HPDE6-E6E7 (cell line): ENCODE results near the gene AIFM1.

Experiments used
- DNase-seq: peaks from one replicate; pipeline ENCODE4 v3.0.0; 2011; ENCODE audit warnings: missing footprints; ENCODE audit errors: extremely low spot score

The AIFM1 gene

DNA sequence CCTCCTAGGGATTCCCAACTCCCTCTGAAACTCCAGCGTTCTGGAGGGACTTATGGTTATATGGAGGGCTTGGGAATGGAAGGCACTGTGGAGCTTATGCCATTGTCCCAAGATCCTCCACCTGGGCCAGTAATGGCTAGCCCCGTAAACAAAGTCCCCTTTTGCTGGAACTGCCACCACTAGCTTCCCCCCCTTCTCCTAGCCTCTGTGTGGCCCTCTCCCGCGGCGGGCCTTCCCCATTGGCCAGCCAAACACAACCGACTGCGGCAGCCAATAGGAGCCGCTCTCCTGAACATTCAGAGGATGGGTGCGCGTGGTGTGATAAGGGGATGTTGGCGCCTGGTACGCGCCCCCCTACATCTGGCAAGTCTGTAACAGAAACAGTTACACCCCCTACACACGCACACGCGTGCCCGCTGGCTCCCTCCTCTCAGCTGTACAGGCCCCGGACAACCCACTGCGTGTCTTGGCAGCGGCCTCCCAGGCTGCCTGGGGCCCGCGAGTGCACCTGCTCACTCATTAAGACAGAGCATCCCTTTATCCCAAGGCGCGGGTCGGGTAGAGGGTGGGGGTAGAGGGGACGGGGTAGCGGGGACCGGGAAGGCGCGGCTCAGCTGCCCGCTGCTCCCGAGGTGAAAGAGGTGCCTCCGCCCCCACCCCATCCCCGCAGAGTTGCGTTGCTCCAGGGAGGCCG lies 5.3 kb upstream of the AIFM1 start:
- no peak for DNase-seq

DNA sequence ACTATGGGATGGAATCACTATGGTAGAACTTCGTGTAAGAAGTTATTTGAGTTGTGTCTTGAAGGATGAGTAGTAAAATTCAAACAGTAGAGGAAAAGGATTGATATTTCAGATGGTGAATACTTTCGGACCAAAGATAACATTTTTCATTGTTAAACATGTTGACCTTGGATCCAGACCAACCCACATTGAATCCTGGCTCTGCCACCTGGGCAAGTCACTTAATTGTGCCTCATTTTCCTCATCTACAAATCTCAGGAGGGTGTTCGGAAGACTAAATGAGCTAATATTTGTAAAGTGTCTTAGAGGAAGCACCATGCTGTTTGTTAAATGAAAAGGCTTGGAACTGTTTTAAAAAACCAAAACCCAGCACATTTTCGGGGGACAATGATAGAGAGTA lies 1.4 kb upstream of the AIFM1 start:
- no peak for DNase-seq

DNA sequence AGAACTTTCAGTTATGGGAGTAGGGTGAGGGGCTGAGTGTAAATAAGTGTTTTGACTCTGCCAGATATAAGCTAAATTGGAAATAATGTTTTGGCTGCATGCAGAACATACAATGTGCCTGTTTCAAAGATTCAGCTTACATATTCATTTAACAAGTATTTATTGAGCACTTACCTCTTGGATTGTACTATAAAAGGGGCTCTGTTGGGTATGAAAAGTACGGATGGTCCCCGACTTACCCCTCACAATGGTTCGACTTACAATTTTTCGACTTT lies 799 bp upstream of the AIFM1 start:
- DNase-seq: no peak

DNA sequence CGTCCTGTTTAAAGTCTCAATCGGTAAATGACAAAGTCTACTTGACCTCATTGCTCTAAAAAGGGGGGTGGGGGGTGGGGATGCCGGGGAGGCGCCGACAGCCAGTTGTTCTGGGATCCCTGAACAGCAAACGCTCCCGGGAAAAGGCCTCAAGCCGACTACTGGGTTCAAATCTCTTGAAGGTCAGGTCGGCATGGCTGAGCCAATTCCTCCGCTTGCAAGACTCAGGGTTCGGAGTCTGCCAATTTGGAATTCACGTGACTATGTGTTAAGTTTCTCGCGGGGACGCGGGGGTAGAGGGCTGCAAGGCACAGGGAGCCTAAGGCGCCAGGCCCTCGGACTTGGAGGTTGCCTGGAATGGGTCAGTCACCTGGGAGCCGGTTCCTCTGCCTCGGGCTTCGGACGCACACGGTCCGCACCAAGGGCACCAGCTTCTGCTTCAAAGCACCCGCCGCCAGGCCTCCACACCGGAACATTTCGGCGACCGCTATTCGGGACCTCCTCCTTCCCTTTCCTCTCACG lies 399 bp downstream of the AIFM1 start:
- no peak for DNase-seq

DNA sequence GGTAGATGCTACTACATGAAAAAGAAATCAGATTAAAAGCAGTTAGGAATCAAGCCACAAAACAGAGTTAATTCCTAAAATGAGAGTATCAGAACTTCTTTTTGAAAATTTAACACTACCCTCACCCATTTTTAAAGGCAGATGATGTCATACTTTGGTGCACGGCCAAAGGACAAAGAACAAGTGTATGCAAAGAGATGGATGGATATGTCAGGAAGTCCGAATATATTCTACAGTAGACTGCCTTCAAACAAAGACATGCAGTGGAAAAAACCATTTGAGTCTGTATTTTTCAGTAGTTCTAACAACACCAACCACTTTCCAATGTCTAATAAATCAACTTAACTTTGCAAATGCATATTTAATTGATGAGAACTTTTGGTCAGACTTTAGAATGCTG lies 2.2 kb downstream of the AIFM1 start:
- DNase-seq: no peak

DNA sequence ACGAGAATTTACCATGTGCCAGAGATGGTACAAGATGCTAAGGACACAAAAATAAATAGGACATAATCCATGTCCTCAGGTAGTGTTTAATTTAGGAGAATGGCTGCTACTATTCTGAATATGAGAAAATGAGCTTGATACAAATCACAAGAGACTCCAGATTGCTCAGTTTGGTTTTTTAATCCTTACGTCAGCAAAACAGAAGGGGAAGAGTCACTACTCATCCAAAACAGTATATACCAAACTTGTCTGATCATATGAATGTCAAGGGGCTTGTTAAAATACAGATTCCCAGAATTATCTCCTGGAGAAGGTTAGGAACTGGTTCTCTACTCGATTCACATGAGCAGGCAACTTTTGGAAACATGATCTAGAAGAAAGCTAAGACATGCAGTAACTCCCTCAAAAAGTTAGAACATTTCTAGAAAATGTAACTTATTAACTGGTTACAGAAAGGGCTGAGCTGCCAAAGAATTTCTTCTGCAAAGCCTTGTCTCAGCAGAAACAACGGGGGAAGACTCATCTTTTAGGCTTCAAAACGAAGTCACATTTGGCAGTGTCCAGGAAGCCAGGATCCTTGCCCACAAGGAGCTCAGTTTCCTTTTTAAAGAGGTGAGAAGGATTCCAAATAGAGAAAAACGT lies 3.4 kb downstream of the AIFM1 start:
- no peak for DNase-seq

DNA sequence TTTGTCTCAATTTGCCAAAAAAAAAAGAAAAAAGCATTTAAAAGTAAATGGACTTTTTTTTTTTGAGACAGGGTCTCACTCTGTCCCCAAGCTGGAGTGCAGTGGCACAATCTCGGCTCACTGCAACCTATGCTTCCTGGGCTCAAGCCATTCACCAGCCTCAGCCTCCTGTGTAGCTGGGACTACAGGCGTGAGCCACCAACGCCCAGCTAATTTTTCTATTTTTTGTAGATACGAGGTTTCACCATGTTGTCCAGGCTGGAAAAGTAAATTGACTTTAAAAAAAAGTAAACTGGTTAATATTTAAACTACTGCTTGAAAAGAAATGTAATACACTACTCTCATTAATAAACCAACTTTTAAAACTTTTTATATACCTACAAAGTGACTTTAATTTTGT lies 5.9 kb downstream of the AIFM1 start:
- DNase-seq: no peak

DNA sequence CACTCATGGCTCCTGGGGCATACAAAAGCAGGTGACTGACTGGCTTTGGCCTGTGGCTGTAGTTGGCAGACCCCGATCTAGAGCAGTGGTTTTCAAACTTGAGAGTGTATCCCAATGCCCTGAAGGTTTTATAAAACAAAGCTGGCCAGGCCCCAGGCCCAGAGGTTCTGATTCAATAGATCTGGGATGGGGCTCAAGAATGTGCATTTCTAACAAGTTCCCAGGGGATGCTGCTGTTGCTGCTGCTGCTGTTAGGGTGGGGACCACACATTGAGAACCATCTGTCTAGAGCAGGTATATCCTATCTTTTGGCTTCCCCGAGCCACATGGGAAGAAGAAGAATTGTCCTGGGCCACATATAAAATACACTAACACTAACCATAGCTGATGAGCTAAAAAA lies 7.3 kb downstream of the AIFM1 start:
- no peak for DNase-seq

DNA sequence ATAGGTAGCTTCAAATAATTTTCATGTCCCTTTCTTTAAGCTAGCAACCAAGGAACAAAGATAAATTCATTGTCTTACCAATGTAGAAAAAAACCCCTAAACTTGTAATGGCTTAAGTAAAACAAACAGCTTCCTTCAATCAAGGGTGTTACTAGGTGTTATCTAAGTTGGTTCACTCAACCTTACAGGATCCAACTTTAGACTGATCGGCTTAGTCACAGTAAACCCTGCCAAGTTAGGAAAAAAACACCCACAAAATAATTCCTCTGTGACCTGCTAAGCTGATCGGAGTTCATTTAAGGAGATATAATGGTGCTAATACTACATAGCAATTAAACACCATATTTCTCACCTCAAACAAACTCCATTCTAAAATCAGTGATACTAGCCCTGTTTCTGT lies 10.1 kb downstream of the AIFM1 start:
- no peak for DNase-seq

DNA sequence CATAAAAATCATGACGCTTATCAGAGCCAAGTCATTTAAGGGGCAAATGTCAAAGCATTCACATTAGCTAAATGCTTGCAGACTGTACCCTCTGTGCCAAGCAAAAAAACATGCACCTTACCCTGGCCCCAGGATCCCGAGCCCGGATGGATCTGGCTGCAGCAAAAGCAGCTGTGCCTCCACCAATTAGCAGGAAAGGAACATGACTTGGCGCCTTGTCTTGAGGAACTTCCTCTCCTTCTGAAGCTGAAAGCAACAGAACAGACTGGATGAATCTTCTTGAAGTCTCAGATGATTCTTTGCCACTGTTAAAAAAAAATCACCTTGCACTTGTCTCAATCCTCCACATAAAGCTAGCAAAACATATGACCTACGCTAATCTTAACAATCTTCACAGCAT lies 18.0 kb downstream of the AIFM1 start:
- no peak for DNase-seq

DNA sequence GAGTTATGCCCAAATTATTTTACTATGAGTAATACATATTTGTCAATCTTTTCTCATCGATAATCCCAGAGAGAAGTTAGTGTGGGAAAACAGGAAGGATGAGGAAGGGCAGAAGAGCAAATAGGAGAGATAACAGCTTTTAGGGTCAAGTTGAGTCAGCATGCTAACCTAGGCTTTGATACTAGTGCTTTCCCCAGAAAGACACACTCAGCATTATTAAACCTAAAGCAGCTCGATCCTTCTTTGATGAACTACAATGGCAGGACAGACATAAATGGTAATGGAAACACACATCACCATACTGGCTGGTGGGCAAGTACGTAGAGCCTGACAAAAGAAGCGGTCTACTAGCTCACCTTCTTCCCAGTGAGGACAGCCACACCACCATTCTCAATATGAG lies 20.5 kb downstream of the AIFM1 start:
- no peak for DNase-seq

DNA sequence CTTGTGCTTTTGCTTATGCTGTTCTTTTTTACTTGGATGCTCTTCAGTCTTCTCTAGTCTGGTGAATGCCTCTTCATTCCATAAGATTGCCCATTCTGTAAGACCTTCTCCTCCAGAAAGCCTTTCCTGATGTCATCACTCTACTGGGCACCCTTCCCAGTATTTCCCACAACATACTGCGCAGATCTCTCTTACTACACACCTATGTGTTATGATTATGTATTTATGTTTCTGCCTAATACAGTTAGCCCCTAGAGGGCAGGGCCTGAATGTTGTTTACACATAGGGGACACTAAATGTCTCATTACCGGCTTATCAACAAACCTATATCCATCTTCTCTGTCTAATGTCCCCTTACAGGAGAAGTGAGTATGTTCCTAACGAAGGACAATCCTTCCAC lies 21.1 kb downstream of the AIFM1 start:
- no peak for DNase-seq

DNA sequence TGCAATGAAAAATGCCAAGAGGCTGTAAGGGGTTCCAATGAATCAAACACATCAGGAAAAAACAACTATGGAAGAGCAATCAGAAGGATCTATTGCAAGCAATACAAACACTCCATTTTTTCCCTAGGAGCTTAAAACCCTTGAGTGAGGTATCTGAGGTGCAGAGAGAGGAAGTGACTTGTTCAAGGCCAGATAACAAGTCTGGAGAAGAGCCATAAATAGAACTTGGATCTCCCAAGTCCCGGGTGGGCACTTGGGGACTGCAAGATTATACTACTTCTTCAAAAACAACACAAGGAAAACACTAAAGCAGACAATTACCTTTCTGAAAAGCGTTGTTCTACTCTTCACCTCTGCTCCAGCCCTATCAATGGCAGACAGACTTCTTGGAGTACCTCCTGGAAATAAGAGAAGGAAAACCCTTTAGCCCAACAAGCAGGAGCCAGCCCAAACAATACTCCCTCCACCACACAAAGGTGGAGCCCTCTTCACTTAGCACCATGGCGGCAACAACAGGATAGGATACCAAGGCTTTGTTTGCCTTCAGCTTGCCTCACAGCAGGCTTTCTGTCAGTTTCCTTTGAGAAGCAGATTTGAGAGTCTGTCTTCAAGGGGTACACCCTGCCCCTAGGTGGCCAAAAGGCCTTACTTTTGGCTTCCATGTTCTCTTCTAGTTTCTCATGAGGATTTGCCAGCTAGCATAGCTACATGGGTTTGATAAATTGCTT lies 26.0 kb downstream of the AIFM1 start:
- DNase-seq: no peak

DNA sequence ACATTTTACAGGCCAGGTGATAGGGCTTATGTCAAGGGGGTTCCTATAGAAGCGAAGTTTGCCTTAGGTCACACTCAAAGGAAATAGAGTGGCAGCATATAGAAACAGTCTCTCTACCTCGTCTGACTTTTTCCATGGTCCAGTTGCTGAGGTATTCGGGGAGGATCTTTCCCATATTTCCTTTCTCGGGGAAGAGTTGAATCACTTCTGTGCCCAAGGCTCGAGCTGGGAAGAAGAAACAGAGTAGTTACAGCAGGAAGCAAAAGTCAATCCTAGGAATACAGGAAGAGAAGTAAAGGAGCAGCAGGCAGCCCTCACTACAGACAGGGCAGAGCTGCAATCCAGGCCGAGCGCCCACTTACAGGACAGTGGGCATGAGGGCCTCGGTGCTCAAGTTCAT lies 28.7 kb downstream of the AIFM1 start:
- no peak for DNase-seq

DNA sequence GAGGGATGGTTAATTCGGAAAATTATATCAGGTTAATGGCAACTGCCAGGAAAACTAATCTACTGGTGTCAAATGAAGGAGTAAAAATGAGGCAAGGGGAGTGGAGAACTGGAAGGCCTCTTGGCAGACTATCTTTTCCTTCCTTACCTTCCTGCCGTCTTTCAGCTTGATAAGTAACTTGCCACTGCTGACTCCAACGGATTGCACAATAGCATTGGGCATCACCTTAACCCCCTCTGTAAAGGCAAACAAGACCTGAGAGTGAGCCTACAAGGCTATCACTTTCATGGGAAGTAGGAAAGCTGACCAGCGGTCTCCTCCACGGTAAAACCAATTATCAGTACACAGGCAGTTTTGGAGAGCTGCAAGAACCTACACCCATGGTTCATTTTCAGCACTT lies 29.1 kb downstream of the AIFM1 start:
- DNase-seq: no peak

DNA sequence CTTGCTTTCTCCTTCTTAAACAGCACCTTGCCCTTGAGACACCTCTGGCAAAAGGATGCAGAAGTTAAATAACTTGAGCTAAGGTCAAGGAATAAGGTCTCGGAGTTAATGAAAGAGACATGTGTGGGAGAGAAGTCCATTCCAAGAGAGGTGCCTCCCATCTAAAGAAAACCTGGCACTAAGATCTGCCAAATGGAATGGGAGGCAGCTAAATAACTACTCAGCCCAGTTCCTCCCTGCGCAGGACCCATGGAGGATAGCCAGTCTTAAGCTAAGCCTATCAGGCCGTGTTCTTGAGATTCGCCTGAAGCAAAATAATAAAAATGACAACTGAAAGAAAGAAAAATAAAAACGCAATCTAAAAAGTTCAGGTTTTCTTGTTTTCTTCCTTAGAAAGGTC lies 34.7 kb downstream of the AIFM1 start:
- DNase-seq: no peak

DNA sequence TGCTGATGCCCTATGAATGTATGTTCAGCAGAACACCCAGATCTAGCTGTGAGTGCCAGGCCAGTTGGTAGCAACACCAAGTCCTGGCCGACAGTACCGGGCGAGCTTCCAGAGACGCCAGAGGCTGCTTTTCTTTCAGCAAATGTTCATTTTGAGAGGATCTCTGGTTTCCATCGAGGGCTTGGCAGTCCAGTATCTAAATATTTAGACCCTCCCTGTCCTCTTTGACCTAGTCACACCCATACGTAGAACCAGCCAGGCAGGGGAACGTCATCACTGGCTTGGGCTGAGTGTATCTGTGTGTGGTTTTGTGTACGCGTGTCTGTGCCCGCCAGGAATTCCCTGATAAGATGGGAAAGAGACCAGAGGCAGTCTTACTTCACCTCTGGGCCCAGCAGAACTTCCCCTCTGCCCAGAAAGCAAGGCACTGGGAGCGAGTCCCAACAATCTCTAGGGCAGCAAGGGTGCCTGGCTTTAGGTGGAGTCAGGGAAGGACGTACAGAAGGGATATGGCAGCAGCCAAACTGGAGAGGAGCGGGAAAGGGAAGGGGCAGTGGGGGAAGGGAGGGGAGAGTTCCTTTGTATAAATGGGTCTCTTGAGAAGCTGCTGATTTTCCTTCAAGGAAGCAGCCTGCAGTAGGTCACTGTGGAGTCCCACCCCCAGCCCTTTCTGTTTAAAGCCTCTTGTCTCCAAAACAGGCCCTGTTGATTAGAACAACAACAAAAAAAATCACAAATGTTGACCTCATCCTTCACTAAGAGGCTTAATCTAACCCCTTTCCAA lies 40.4 kb downstream of the AIFM1 start:
- peak; percentile 59 for DNase-seq

DNA sequence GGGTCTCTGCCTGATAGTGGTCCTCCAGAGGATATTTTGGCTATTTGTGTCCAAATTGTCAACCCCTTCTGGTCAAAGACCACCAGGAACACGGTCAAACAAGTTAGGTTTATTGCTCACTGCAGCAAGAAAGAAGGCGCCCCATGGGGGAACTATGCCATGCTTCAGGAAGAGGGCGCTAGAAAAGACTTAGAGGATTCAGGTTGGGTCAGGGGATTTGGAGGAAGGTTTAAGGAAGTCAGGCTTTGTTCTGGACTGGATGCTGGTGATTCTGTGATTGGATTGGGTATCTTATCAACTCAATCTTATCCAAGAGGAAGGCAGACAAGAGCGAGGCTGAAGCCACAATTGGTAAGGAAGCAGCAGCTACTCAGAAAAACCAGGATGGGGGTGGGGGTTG lies 41.1 kb downstream of the AIFM1 start:
- DNase-seq: no peak

DNA sequence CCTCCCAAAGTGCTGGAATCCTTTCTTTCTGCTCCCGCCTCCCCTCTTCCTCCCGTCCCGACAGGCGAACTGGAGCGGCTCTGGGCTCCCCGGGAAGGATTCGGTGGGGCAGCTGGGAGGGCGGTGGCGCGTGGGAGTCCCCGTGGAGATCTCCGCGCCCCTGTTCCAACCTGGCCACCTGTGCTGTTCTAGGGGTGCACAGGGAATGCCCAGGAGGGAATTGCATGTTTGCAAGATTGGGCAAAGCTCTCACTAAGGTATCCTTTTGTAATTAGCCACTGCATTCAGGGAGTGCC lies 44.2 kb downstream of the AIFM1 start:
- no peak for DNase-seq

DNA sequence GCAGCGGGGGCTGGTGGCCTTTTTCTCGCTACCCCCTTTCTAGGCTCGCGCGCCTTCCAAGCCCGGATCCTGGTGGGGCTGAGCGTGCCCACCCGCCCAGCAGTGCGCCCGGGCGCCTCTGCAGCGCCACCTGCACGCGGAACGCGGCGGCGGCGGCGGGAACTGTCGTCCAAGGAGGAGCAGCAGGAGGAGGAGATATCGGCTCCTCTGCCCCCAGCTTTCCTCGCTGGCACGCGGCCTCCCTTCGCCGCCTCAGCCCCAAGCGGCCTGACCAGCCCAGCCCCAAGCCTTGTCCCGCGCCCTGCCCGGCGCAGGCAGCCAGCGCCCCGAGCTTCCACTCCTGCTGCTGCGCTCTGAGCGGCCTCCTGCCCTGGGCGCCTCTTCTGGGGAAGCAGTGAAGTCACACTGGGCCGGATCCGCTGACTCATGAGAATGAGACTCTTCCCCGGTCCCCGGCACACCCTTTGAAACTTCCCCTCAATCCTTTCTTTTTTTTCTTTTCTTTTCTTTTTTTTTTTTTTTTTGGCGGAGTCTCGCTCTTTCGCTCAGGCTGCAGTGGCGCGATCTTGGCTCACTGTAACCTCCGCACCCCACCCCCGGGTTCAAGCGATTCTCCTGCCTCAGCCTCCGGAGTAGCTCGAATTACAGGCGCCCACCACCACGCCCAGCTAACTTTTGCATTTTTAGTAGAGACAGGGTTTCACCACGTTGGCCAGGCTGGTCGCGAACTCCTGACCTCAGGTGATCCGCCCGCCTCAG lies 44.7 kb downstream of the AIFM1 start:
- no peak for DNase-seq

DNA sequence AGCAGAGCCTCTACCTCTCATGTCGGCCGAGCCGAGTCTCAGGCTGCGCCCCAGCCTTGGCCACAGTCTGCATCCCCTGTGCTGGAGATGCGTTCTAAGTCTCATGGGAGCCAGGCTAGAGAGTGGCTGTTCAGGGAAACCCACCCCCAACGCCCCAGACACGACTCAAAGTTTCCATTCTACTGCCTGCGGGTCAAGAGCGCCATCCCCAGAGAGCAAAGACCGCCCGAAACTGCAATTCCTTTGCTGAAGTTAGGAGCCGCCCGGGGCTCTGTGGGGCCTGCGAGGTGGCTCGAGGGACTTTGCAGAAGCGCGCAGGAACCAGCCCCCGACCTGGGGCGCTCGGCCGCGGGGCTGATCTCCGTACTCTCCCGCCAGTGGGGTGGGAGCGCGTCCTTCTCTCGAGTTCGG lies 45.3 kb downstream of the AIFM1 start:
- no peak for DNase-seq

DNA sequence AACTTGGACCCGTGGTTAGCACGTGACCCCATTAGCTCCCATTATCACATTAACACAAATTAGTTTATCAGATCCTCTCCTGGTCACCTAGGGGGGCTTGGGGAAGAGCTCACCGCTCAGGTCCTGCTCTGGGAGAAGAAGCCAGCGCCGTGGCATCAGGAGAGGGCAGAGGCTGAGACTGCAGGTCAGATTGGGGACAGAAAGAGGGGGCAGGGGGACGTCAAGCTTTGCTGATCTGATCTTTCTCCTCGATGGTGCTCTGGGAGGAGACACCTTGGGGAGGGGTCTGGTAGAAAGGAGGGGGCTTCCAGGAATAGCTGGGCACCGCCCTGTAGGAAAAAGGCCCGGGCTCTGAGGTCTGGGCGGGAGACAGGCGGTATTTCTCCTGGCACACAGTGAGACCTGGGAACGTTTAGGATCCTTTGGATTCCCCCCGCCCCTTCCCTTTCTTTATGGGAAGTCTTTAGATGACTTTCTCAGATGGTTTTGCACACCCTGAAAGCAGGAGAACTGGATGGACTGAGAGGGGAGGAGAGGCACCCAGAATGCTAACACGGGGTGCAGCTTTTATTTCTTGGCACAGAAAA lies 46.2 kb downstream of the AIFM1 start:
- no peak for DNase-seq
